Esophagus squamous epithelium (tissue), 5 donors: ENCODE data around the gene TTC3. TPM values are rescaled to one million over a fixed set of nuclear protein-coding genes. Genes with fewer than 3 reads are reported as not detected.

Source experiments
- DNase-seq: peaks from one replicate; lab custom pipeline; 2025; lab: John Stamatoyannopoulos, UW
- H3K27ac ChIP-seq, 4 donors: fragments of 200-600 bp; sonication (generic); one replicate each; pipeline ENCODE4 v1.5.1; 2016 to 2019; ENCODE audit warnings: mild to moderate bottlenecking in 1 of 4
- H3K27me3 ChIP-seq, 4 donors: fragments of 200-600 bp; sonication (generic); 1 replicate in 3 of 4; 2 replicates in 1 of 4; pipeline versions ENCODE4 v1.5.1 to v1.6.0; 2017 to 2021; ENCODE audit warnings: antibody characterized with exemption in 1 of 4
- H3K36me3 ChIP-seq, 3 donors: fragments of 200-600 bp; sonication (generic); one replicate each; pipeline ENCODE4 v1.5.1; 2016 to 2019
- H3K4me1 ChIP-seq, 3 donors: fragments of 200-600 bp; sonication (generic); one replicate each; pipeline ENCODE4 v1.5.1; 2017 to 2019
- H3K4me3 ChIP-seq, 4 donors: fragments of 200-600 bp; sonication (generic); 1 replicate in 3 of 4; 2 replicates in 1 of 4; pipeline ENCODE4 v1.5.1; 2016 to 2019; ENCODE audit warnings: mild to moderate bottlenecking in 2 of 4, moderate library complexity in 1 of 4
- H3K9me3 ChIP-seq, 3 donors: fragments of 200-600 bp; sonication (generic); one replicate each; pipeline ENCODE4 v1.5.1; 2016 to 2019
- CTCF ChIP-seq, 6 experiments: fragments of 450-650 bp in 4 of 6; fragments of 200-600 bp in 2 of 6; sonication (generic) in 2 of 6; IDR thresholded peaks; one replicate each; pipeline ENCODE4 v1.5.1; 2016 to 2019; ENCODE audit warnings: antibody characterized with exemption in 6 of 6, mild to moderate bottlenecking in 4 of 6, moderate library complexity in 4 of 6
- POLR2A ChIP-seq, 4 donors: fragments of 450-650 bp; IDR thresholded peaks; one replicate each; pipeline ENCODE4 v1.6.1; 2017; ENCODE audit warnings: antibody characterized with exemption in 4 of 4, mild to moderate bottlenecking in 4 of 4, moderate library complexity in 3 of 4
- WGBS, 2 donors: methylation state at CpG; one replicate each; pipeline ENCODE4 v1.1.5; 2018; 5-methylcytosine and 5-hydroxymethylcytosine counted together
- intact Hi-C: fragments of 100-400 bp; cut with DNase I; formaldehyde crosslinking; loops from one replicate; pipeline ENCODE4 v1.15.0; 2022
- total RNA-seq, 4 donors: library from RNA; depleted of rRNA; stranded (reverse); fragments of >200 nt; gene quantifications; one replicate each; pipeline ENCODE4 v1.1.0, GENCODE V29; 2016
- donor health status: DM: yes; HTN: yes; CAD: no.

TTC3 gene
- total RNA-seq, 4 donors from 2014 or later = 41.2 to 80.1 (median 64.1) TPM

DNA sequence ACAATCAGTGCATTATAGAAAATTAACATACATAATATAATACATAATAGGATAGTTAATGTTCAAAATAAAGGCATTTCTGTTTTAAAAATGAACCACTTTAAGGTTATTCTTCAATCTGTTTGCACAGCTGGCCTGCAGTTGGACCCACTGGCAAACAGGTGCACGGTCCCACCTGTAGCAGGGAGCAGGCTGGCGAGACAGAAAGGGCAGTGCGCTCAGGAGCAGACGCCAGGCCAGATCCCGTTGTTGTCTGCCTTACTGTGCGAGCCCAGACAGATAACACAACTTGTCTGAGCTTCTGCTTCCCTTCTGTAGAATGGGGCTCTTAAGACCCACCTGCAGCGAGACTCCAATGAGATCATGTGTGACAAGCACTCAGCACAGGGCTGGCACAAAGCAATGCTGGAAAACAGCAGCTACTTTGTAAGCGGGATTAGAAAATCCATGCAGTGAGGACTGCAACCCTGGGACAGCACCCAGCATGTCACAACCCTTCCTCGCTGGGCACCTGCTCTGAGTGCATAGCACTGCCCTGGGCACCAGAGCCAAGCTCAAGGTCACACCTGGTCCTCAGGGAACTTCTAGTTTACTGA lies 160.6 kb downstream of the TTC3 start:
- TF ChIP-seq POLR2A (IDR thresholded peaks at IDR 0.05) (no peak), CTCF (IDR thresholded peaks at IDR 0.05) (no peak)
- H3K9me3 ChIP-seq = no peaks in the 10 kb centered on the region
- no peak for DNase-seq
- intact Hi-C loops = no loop called here
- H3K27ac ChIP-seq = no peak overlapping the region
- H3K4me1 ChIP-seq = peaks cover 0 to 12% (median 0%) of the 10 kb centered on the region in 3 donors
- H3K36me3 ChIP-seq = peaks cover 5 to 99% (median 16%) of the 10 kb centered on the region in 3 donors
- WGBS, 2 donors = 70 to 72% methylated on average over 6 of the region's 9 CpGs
- no peaks in the 10 kb centered on the region for H3K27me3 ChIP-seq
- H3K4me3 ChIP-seq = no peak overlapping the region

GRCh38 chr21:37237346-37237745 lies 164.3 kb downstream of the TTC3 start:
- H3K36me3 ChIP-seq = peaks cover 4 to 93% (median 7%) of the 10 kb centered on the region in 3 donors
- peaks cover 0 to 4% (median 0%) of the 10 kb centered on the region in 3 donors for H3K4me1 ChIP-seq
- H3K27ac ChIP-seq = no peak overlapping the region
- no peaks in the 10 kb centered on the region for H3K27me3 ChIP-seq
- no peak overlapping the region for H3K4me3 ChIP-seq
- WGBS, 2 donors = 95% methylated on average over 2 of the region's 2 CpGs
- no peak for TF ChIP-seq POLR2A (IDR thresholded peaks at IDR 0.05)
- DNase-seq = no peak
- intact Hi-C loops = no loop called here
- no peaks in the 10 kb centered on the region for H3K9me3 ChIP-seq

- H3K27me3 ChIP-seq = no peaks in the 10 kb centered on the region
- H3K9me3 ChIP-seq = no peaks in the 10 kb centered on the region
- no peak for DNase-seq
- intact Hi-C loops = no loop called here
- no peak overlapping the region for H3K4me3 ChIP-seq
- peaks cover 4 to 89% (median 7%) of the 10 kb centered on the region in 3 donors for H3K36me3 ChIP-seq
- 62 to 65% methylated on average over 4 of the region's 4 CpGs for WGBS, 2 donors
- H3K4me1 ChIP-seq = peaks cover 0 to 4% (median 0%) of the 10 kb centered on the region in 3 donors
- TF ChIP-seq CTCF (IDR thresholded peaks at IDR 0.05) (no peak), POLR2A (IDR thresholded peaks at IDR 0.05) (no peak)
- H3K27ac ChIP-seq = no peak overlapping the region
Observed at GRCh38 chr21:37237764-37238163, 164.7 kb downstream of the TTC3 start.

DNA sequence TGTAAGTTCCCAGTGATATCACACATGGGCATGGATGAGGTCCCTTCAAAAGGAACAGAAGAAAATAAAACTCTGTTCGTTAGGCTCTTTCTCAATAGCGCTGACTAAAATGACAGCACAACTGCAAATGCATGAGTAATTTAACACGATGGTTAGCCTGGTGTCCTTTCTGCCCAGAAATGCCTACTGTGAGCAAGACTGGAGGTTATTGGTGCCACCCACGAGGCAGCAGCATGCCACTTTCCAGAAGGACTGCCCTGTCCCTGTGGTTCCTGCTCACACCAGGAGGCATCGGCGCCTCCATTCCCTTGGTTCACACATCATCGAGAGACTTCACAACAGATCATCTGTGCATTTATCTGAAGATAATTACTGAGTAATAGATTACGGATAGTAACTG lies 167.9 kb downstream of the TTC3 start:
- no peaks in the 10 kb centered on the region for H3K27me3 ChIP-seq
- peaks cover 0 to 14% (median 0%) of the 10 kb centered on the region in 3 donors for H3K4me1 ChIP-seq
- H3K27ac ChIP-seq = no peak overlapping the region
- H3K9me3 ChIP-seq = no peaks in the 10 kb centered on the region
- intact Hi-C loops = no loop called here
- DNase-seq = no peak
- TF ChIP-seq CTCF (IDR thresholded peaks at IDR 0.05) (no peak), POLR2A (IDR thresholded peaks at IDR 0.05) (no peak)
- no peak overlapping the region for H3K4me3 ChIP-seq
- 90 to 95% methylated on average over 6 to 7 of the region's 8 CpGs for WGBS, 2 donors
- peaks cover 4 to 65% (median 7%) of the 10 kb centered on the region in 3 donors for H3K36me3 ChIP-seq

DNA sequence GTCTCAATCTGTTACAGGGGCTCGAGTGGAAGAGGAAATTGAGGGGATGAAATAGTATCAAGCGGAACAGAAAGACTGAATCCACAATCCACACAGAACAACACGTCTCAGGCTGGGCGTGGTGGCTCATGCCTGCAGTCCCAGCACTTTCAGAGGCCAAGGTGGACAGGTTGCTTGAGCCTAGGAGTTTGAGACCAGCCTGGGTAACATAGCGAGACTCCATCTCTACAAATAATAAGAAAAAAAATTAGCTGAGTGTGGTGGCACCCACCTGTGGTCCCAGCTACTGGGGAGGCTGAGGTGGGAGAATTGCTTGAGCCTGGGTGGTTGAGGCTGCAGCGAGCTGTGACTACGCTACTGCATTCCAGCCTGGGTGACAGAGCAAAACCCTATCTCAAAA lies 168.4 kb downstream of the TTC3 start:
- Histone ChIP-seq H3K4me1 (peaks cover 0 to 14% (median 0%) of the 10 kb centered on the region in 3 donors), H3K9me3 (no peaks in the 10 kb centered on the region), H3K27ac (no peak overlapping the region), H3K4me3 (no peak overlapping the region), H3K36me3 (peaks cover 4 to 61% (median 7%) of the 10 kb centered on the region in 3 donors), H3K27me3 (no peaks in the 10 kb centered on the region)
- intact Hi-C loops = no loop called here
- no peak for TF ChIP-seq POLR2A (IDR thresholded peaks at IDR 0.05)
- no peak for TF ChIP-seq CTCF (IDR thresholded peaks at IDR 0.05)
- DNase-seq = no peak
- WGBS, 2 donors = 88 to 92% methylated on average over 7 of the region's 7 CpGs
